ENCODE measurements around the gene CLDN4.
"Not testable (repeated sequence)": the region's sequence is repeated elsewhere in the genome, so short reads cannot be mapped to it uniquely, and the experiment has no call there.

Gene CLDN4

GRCh38 chr7:73844131-73844547, 13.3 kb downstream of the CLDN4 start:
- DNase-seq: no peak

GRCh38 chr7:73844848-73845460, 14.2 kb downstream of the CLDN4 start:
- no peak for DNase-seq

- DNase-seq: not testable (repeated sequence)
These were observed 15.0 kb downstream of the CLDN4 start for GRCh38 chr7:73845701-73846195.

- DNase-seq: no peak
These were observed 17.3 kb downstream of the CLDN4 start for GRCh38 chr7:73847941-73848723.

- no peak for DNase-seq
These were observed 20.0 kb downstream of the CLDN4 start for GRCh38 chr7:73850781-73851207.

- DNase-seq: peak in 1 of 5 donors; percentile 64
These were observed 20.9 kb downstream of the CLDN4 start for GRCh38 chr7:73851410-73852338.

GRCh38 chr7:73852500-73852899, 21.7 kb downstream of the CLDN4 start:
- no peak for DNase-seq

GRCh38 chr7:73856941-73857340, 26.1 kb downstream of the CLDN4 start:
- DNase-seq: no peak

GRCh38 chr7:73858807-73859206, 28.0 kb downstream of the CLDN4 start:
- no peak for DNase-seq

GRCh38 chr7:73860859-73861258, 30.1 kb downstream of the CLDN4 start, which contains the start of gene TMEM270:
Gene TMEM270, plus strand, starts transcription at chr7:73861159. Its CDS starts 36 bp downstream, at chr7:73861195.
- no peak for DNase-seq

GRCh38 chr7:73861305-73861704, 30.5 kb downstream of the CLDN4 start:
- DNase-seq: no peak

GRCh38 chr7:73864981-73865711, 34.4 kb downstream of the CLDN4 start:
- no peak for DNase-seq

- no peak for DNase-seq
These were observed 35.1 kb downstream of the CLDN4 start for GRCh38 chr7:73865738-73866445.

- DNase-seq: no peak
These were observed 35.6 kb downstream of the CLDN4 start for GRCh38 chr7:73866446-73866767.

GRCh38 chr7:73869011-73869798, 38.4 kb downstream of the CLDN4 start:
- no peak for DNase-seq

- DNase-seq: no peak
These were observed 39.3 kb downstream of the CLDN4 start for GRCh38 chr7:73870041-73870492.

GRCh38 chr7:73871163-73872011, 40.6 kb downstream of the CLDN4 start:
- DNase-seq: no peak

- DNase-seq: no peak
These were observed 41.5 kb downstream of the CLDN4 start for GRCh38 chr7:73872056-73872908.

GRCh38 chr7:73876361-73876760, 45.6 kb downstream of the CLDN4 start:
- no peak for DNase-seq
